Sigmoid colon (tissue), 4 donors: ENCODE data around the gene AP4E1.

Experiments
- POLR2AphosphoS5 ChIP-seq, 4 donors: sonication (generic); formaldehyde crosslinking; IDR thresholded peaks; one replicate each; pipeline ENCODE4 v1.6.1; 2017; ENCODE audit warnings: antibody characterized with exemption in 4 of 4
- TF ChIP-seq, protein P1 (sequence below), 4 experiments: fragments of 450-650 bp in 3 of 4; fragments of 200-600 bp in 1 of 4; IDR thresholded peaks; one replicate each; pipeline ENCODE4 v1.5.1; 2016 to 2019; ENCODE audit warnings: antibody characterized with exemption in 4 of 4, mild to moderate bottlenecking in 3 of 4, moderate library complexity in 2 of 4

DNA sequence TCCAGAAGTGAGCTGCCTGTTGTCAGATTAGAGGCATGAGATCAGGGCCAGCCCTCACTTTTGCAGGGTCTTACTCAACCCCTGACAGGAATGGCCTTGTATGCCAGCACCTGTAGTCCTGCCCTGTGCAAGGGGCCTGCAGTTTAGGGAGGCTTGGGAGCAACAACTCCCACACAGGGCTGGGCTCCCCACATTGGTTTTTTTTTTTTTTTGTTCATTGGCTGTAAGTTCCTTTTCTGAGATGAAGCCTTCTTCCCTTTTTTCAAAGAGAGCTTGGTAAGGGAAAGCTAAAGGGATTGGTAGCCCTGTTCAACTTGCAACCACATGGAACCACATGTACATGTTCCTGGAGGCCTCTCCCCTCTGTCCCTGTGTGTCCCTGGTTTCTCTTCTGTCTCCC is 139.8 kb downstream of the AP4E1 start:
- TF ChIP-seq, protein P1, sequence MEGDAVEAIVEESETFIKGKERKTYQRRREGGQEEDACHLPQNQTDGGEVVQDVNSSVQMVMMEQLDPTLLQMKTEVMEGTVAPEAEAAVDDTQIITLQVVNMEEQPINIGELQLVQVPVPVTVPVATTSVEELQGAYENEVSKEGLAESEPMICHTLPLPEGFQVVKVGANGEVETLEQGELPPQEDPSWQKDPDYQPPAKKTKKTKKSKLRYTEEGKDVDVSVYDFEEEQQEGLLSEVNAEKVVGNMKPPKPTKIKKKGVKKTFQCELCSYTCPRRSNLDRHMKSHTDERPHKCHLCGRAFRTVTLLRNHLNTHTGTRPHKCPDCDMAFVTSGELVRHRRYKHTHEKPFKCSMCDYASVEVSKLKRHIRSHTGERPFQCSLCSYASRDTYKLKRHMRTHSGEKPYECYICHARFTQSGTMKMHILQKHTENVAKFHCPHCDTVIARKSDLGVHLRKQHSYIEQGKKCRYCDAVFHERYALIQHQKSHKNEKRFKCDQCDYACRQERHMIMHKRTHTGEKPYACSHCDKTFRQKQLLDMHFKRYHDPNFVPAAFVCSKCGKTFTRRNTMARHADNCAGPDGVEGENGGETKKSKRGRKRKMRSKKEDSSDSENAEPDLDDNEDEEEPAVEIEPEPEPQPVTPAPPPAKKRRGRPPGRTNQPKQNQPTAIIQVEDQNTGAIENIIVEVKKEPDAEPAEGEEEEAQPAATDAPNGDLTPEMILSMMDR (IDR thresholded peaks at IDR 0.05) = no peak
- TF ChIP-seq POLR2AphosphoS5 (IDR thresholded peaks at IDR 0.05) = no peak
